Superior temporal gyrus (tissue), 1 donor: Measurements from ENCODE around the gene CFLAR.
"Not testable (repeated sequence)": the region's sequence is repeated elsewhere in the genome, so short reads cannot be mapped to it uniquely, and the experiment has no call there.

Source experiments
- DNase-seq: peaks from one replicate; pipeline ENCODE4 v3.0.0-alpha.2; 2016; ENCODE audit errors: extremely low spot score

The CFLAR gene

DNA sequence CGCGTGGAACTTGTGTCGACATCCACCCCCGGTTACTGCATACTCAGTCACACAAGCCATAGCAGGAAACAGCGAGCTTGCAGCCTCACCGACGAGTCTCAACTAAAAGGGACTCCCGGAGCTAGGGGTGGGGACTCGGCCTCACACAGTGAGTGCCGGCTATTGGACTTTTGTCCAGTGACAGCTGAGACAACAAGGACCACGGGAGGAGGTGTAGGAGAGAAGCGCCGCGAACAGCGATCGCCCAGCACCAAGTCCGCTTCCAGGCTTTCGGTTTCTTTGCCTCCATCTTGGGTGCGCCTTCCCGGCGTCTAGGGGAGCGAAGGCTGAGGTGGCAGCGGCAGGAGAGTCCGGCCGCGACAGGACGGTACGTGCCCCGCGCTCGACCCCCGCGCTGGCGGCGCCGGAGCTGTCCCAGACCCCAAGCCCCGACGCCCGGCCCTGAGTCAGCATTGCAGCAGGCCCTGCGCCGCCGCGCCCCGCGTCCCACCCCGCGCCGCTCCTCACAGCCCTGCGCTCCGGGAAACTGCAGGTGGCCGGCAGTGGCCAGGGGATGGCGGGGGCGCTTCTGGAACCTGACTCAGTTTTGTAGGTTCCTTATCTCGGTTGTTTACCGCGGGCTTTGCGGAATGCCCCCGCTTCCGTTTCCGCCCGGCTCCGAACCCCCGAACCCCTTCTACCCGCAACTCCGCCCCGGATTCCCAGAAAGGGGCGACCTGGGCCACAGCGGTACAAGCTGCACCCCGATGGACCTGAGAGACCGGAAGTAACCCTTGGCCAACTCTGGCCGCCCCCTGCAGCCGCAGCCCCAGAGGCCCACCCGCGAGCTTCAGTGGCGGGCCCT lies at the start of gene CFLAR:
Gene CFLAR (plus strand): TSS at position 50 of the 844 bp plus-strand sequence. CDS start 13,702 bp downstream, outside the sequence.
- DNase-seq = peak; percentile 73

DNA sequence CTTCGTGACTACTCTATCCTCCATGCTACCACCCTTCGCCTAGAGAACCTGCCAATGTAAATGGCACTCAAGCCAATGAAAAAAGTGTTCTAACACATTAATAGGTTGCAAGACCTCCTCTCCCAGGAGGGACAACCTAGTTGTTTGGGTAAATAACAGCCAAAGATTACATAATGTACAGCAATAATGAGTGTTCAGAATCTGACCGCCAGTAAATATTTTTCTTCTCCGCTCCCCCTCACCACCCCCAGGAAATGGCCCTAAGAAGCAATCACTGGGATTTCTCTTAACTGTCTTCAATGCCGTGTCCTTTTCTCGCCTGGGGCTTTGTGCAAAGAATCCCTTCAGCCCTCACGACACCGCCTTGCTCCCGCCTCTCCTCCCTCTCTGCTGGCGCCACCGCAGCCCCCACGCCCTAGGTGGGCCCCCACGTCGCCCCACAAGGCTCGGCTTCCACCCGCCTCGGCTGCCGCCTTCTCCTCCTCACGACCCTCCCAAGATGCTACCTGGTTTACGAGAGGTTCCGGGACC lies 45.0 kb upstream of the CFLAR start:
- peak; percentile 47 for DNase-seq

DNA sequence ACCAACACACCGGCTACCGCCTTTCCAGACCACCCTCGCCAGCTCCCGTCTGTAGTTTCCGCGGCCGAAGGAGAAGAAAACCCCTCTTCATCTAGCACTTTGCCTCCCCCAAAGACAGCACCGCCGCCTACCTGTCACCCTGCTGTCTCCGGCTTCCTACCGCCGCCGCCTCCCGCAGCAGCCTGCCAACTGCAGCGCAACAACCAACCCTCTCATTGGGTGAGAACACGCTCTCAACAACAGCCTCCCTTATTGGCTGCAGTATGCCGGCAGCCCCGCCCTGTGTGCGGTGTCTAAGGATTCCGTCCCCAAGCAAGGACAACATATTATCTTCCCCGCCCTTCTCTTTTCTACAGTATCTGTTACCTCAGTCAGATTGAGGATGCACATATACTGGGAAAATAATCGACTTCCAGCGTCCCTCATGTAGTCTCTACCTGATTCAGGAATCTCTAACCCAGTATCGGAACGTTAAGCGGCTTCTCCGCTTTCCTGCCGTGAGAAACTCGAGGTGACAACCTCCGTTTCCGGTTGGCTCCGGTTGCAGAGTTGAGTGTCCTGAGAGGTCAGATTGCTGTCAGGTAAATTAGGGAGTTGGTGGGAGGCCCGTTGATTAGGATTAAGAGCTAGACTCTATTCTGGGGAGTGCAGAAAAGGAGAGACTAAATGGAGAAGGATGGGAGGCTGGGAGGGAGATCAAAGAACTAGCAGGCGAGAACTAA lies 44.3 kb upstream of the CFLAR start, which contains the start of the genes HYCC2 and NDUFB3:
Gene HYCC2 (minus strand): TSS at position 193 of the 722 bp plus-strand sequence. CDS start 47,662 bp downstream, outside the sequence.
Gene NDUFB3 (plus strand): TSS at position 523 of the 722 bp plus-strand sequence. CDS start 6,882 bp downstream, outside the sequence.
- peak; percentile 98 for DNase-seq

- no peak for DNase-seq
Observed at GRCh38 chr2:201072201-201072530, 43.8 kb upstream of the CFLAR start.

- DNase-seq = no peak
Observed at GRCh38 chr2:201073071-201073470, 42.9 kb upstream of the CFLAR start.

GRCh38 chr2:201074996-201075395 lies 41.0 kb upstream of the CFLAR start:
- DNase-seq = no peak

GRCh38 chr2:201084863-201085262 lies 31.1 kb upstream of the CFLAR start:
- no peak for DNase-seq

- DNase-seq = no peak
Observed at GRCh38 chr2:201090574-201090973, 25.4 kb upstream of the CFLAR start.

DNA sequence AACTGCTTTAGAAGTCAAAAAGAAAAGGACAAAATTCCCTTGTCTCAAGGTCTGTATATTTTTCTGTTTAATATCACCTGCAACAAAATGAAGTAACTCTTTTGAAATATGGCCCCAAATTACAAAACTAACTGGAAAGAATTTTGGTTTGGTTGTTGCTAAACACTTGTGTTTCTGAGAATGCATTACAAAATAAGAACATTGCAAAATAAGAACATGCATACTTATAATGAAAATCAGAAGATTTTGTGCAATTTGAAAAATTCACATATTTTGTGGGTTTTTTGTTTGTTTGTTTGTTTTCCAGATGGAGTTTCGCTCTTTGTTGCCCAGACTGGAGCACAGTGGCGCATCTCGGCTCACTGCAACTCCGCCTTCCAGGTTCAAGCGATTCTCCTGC lies 22.4 kb upstream of the CFLAR start:
- DNase-seq = no peak

GRCh38 chr2:201100497-201100896 lies 15.5 kb upstream of the CFLAR start:
- no peak for DNase-seq

- no peak for DNase-seq
Observed at GRCh38 chr2:201105759-201106158, 10.2 kb upstream of the CFLAR start.

- no peak for DNase-seq
Observed at GRCh38 chr2:201107624-201108023, 8.3 kb upstream of the CFLAR start.

- no peak for DNase-seq
Observed at GRCh38 chr2:201108341-201108740, 7.6 kb upstream of the CFLAR start.

DNA sequence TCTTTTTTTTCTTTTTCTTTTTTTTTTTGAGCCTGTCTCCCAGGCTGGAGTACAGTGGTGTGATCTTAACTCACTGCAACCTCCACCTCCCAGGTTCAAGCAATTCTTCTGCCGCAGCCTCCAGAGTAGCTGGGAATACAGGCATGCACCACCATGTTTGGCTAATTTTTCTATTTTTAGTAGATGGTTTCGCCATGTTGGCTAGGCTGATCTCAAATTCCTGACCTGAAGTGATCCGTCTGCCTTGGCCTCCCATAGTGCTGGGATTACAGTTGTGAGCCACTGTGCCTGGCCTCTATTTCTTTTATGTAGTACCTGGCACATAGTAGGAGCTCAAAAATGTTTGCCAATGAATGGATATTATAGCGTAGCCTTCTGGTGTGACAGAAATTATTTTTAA lies 6.8 kb upstream of the CFLAR start:
- DNase-seq = no peak

DNA sequence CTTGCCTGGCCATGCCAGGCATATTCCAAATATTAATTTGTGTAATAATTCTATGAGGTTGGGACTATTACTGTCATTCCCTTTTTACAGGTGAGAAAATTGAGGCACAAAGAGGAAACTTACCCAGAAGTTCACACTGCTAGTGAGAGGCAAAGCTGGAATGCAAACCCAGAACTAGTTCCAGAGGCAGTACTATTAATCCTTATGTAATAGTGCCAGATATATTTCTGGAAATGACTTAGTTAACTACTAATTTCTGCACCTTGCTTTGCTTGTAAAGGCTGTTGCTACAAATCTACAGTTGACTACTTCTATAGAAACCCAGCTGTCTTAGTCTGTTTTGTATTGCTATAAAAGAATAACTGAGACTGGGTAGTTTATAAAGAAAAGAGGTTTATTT lies 5.3 kb upstream of the CFLAR start:
- DNase-seq = no peak

- DNase-seq = no peak
Observed at GRCh38 chr2:201111096-201111495, 4.9 kb upstream of the CFLAR start.

GRCh38 chr2:201114350-201114749 lies 1.6 kb upstream of the CFLAR start:
- DNase-seq = no peak

- no peak for DNase-seq
Observed at GRCh38 chr2:201114846-201115245, 1.1 kb upstream of the CFLAR start.

DNA sequence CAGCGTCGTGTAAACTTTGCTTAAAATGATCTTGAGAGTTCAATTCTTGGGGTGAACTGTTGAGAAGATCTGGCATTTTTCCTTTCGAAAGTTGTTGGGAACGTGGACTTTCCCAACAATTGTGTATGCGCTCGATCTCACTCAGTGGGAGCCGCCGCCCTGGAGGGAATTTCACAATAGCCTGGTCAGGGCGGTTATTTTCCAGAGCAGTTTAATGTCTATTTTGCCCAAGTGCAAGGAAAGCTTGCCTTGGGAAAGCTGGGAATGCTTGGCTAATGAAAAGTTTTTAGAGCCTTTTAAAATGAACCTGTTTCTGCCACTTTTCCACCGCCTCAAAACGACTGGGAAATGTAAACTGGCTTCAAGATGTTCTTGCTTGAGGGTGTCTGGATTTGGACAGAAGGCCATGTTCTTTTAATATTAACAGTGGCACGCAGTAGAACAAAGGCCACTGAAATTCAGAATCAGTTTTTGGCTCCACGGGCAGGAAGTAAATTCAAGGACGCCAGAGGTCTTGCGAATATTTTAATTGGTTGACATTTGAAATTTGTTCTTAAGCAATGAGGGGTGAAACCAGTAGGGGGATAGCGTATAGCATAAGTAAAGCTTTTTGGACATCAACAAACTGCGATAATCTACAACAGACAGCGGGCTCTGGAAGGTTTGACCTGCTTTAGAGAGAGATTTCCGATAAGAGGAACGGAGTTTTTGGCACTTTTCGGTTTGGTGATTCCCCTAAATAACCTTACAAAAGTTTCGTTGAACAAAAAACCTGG lies 1.2 kb downstream of the CFLAR start:
- DNase-seq = peak; percentile 71

DNA sequence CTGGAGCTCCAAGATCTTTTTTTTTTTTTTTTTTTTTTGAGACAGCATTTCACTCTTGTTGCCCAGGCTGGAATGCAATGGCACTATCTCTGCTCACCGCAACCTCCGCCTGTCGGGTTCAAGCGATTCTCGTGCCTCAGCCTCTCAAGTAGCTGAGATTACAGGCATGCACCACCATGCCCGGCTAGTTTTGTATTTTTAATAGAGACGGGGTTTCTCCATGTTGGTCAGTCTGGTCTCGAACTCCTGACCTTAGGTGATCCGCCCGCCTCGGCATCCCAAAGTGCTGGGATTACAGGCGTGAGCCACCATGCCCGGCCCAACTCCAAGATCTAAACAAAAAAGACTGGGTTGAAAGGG lies 1.8 kb downstream of the CFLAR start:
- not testable (repeated sequence) for DNase-seq

DNA sequence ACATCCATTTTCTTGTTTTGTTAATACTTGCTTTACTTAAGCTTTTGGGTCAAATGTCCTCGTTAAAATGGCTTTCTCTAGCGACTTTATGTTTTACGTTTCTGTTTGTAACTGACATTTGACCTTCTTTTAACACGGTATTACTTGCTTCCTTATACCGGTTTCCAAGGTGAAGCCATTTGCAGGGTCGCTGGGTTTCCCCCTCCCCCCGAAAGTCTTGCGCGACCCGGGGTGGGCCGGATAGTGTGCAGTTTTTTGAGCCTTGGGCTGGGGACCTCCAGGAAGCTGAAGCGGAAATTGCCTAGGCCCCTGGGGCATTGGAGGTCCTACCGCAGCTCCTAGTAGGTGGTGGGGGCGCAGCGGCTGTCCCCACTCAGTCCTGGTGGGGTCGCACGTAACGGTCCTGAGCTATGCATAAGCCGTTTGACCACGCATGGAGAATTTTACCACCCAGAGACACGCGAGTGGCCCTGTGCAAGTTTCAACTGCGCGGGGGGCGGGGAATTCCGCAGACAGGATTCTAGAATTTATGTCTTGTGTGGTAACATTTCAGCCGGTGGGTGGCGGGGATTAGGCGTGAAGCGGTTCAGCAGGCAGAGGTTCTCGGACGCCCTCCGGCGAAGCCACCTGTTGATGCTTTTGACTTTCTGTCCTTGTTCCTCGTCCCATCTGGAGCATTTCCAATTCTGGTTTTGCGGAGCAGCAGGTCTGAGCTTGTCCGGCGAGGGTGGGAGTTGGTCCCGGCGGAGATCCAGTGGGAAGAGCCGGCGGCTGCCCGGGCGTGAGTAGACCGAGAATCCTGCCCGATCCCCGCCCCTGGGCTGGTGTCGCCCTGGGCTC lies 2.4 kb downstream of the CFLAR start:
- peak; percentile 81 for DNase-seq
